ENCODE results near the gene PSAPL1.

The PSAPL1 gene

GRCh38 chr4:7390906-7391636 lies 43.7 kb downstream of the PSAPL1 start:
- TF ChIP-seq FOXP2 (optimal IDR thresholded peaks at IDR 0.05; ENCODE audit: control extremely low read depth, extremely low read length, insufficient read depth), result no peak
- TF ChIP-seq EZH2 (IDR thresholded peaks at IDR 0.05), result no peak
- Histone ChIP-seq H3K4me3 (no peak overlapping the region), H3K27ac (no peak overlapping the region), H3K36me3 (ENCODE audit: insufficient read depth, low read length) (no peaks in the 10 kb centered on the region), H3K9ac (ENCODE audit: insufficient read length) (no peak overlapping the region), H3K9me3 (ENCODE audit: low read depth, low read length) (no peaks in the 10 kb centered on the region)
- no peak for DNase-seq (ENCODE audit: low read depth, low spot score)

- Histone ChIP-seq H3K9ac (ENCODE audit: insufficient read length) (no peak overlapping the region), H3K36me3 (ENCODE audit: insufficient read depth, low read length) (no peaks in the 10 kb centered on the region), H3K4me3 (no peak overlapping the region), H3K27ac (no peak overlapping the region), H3K9me3 (ENCODE audit: low read depth, low read length) (no peaks in the 10 kb centered on the region)
- TF ChIP-seq POLR2AphosphoS5 (IDR thresholded peaks at IDR 0.05; ENCODE audit: borderline replicate concordance, low read depth, low read length) (no peak), FOXP2 (optimal IDR thresholded peaks at IDR 0.05; ENCODE audit: control extremely low read depth, extremely low read length, insufficient read depth) (no peak), EZH2 (IDR thresholded peaks at IDR 0.05) (no peak)
- no peak for DNase-seq (ENCODE audit: low read depth, low spot score)
Observed at GRCh38 chr4:7390336-7390735, 44.4 kb downstream of the PSAPL1 start.

DNA sequence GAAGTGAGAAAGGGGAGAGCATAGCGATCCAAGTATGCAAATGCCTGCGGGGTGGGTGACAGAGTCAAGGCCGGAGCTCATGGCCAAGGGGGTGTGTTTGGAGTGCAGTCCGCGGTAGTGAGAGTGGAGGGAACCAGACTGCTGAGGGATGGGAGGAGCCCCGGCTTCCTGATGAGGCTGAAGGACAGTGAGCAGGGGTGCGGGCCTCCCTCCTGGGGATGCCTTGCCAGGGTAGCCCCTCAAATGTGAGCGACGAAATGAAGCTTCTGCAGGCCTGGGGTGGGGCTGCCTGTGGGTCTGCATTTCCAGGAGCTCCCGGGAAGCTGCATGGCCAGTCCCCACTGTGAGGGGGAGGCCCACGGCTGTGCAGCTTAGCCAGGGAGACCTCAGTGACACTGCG lies 45.0 kb downstream of the PSAPL1 start:
- no peaks in the 10 kb centered on the region for H3K9me3 ChIP-seq (ENCODE audit: low read depth, low read length)
- H3K9ac ChIP-seq (ENCODE audit: insufficient read length), result no peak overlapping the region
- TF ChIP-seq EZH2 (IDR thresholded peaks at IDR 0.05), result no peak
- TF ChIP-seq FOXP2 (optimal IDR thresholded peaks at IDR 0.05; ENCODE audit: control extremely low read depth, extremely low read length, insufficient read depth), result no peak
- TF ChIP-seq POLR2AphosphoS5 (IDR thresholded peaks at IDR 0.05; ENCODE audit: borderline replicate concordance, low read depth, low read length), result no peak
- no peak for DNase-seq (ENCODE audit: low read depth, low spot score)
- H3K27ac ChIP-seq, result no peak overlapping the region
- no peaks in the 10 kb centered on the region for H3K36me3 ChIP-seq (ENCODE audit: insufficient read depth, low read length)
- H3K4me3 ChIP-seq, result no peak overlapping the region

GRCh38 chr4:7389101-7389701 lies 45.5 kb downstream of the PSAPL1 start:
- H3K27ac ChIP-seq, result no peak overlapping the region
- DNase-seq (ENCODE audit: low read depth, low spot score), result no peak
- H3K9ac ChIP-seq (ENCODE audit: insufficient read length), result no peak overlapping the region
- H3K9me3 ChIP-seq (ENCODE audit: low read depth, low read length), result no peaks in the 10 kb centered on the region
- H3K4me3 ChIP-seq, result no peak overlapping the region
- H3K36me3 ChIP-seq (ENCODE audit: insufficient read depth, low read length), result no peaks in the 10 kb centered on the region
- TF ChIP-seq POLR2AphosphoS5 (IDR thresholded peaks at IDR 0.05; ENCODE audit: borderline replicate concordance, low read depth, low read length) (no peak), FOXP2 (optimal IDR thresholded peaks at IDR 0.05; ENCODE audit: control extremely low read depth, extremely low read length, insufficient read depth) (no peak), EZH2 (IDR thresholded peaks at IDR 0.05) (no peak)

DNA sequence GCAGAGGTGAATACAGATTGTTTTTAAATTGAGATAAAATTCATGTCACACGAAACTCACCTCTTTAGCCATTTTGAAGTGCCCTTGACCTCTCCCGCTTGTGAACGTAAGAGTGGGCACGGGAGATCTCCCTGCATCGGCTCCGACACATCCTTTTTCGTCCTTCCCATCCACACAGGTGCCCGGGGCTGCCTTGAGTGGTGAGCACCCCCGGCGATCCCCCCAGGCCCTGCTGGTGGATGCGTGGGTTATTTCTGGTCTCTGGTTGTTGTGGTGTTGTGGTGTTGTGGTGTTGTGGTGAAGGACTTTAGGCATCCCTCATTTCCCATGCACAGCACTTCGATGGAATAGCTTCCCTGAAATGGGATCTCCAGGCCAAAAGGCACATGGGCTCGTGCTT lies 46.1 kb downstream of the PSAPL1 start:
- no peak overlapping the region for H3K4me3 ChIP-seq
- no peak overlapping the region for H3K27ac ChIP-seq
- no peak overlapping the region for H3K9ac ChIP-seq (ENCODE audit: insufficient read length)
- no peak for TF ChIP-seq POLR2AphosphoS5 (IDR thresholded peaks at IDR 0.05; ENCODE audit: borderline replicate concordance, low read depth, low read length)
- no peak for TF ChIP-seq EZH2 (IDR thresholded peaks at IDR 0.05)
- TF ChIP-seq FOXP2 (optimal IDR thresholded peaks at IDR 0.05; ENCODE audit: control extremely low read depth, extremely low read length, insufficient read depth), result no peak
- no peaks in the 10 kb centered on the region for H3K36me3 ChIP-seq (ENCODE audit: insufficient read depth, low read length)
- no peak for DNase-seq (ENCODE audit: low read depth, low spot score)
- H3K9me3 ChIP-seq (ENCODE audit: low read depth, low read length), result no peaks in the 10 kb centered on the region

DNA sequence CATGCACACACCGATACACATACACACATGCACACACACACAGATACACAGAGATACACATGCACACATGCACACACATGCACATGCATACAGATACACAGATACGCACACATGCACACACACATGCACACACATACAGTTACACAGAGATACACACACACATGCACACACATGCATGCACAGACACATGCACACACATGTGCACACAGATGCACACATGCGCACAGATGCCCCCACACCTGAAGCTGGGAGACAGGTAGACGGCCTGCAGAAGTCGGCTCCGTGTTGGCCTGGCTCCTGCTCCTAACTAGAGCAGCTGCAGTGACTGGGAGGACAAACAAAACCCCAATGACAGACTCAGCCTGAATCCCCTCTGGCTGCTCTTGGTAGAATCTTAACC lies 46.8 kb downstream of the PSAPL1 start:
- no peak for DNase-seq (ENCODE audit: low read depth, low spot score)
- Histone ChIP-seq H3K36me3 (ENCODE audit: insufficient read depth, low read length) (no peaks in the 10 kb centered on the region), H3K9ac (ENCODE audit: insufficient read length) (no peak overlapping the region), H3K4me3 (no peak overlapping the region), H3K27ac (no peak overlapping the region), H3K9me3 (ENCODE audit: low read depth, low read length) (no peaks in the 10 kb centered on the region)
- TF ChIP-seq FOXP2 (optimal IDR thresholded peaks at IDR 0.05; ENCODE audit: control extremely low read depth, extremely low read length, insufficient read depth) (no peak), POLR2AphosphoS5 (IDR thresholded peaks at IDR 0.05; ENCODE audit: borderline replicate concordance, low read depth, low read length) (no peak), EZH2 (IDR thresholded peaks at IDR 0.05) (no peak)

DNA sequence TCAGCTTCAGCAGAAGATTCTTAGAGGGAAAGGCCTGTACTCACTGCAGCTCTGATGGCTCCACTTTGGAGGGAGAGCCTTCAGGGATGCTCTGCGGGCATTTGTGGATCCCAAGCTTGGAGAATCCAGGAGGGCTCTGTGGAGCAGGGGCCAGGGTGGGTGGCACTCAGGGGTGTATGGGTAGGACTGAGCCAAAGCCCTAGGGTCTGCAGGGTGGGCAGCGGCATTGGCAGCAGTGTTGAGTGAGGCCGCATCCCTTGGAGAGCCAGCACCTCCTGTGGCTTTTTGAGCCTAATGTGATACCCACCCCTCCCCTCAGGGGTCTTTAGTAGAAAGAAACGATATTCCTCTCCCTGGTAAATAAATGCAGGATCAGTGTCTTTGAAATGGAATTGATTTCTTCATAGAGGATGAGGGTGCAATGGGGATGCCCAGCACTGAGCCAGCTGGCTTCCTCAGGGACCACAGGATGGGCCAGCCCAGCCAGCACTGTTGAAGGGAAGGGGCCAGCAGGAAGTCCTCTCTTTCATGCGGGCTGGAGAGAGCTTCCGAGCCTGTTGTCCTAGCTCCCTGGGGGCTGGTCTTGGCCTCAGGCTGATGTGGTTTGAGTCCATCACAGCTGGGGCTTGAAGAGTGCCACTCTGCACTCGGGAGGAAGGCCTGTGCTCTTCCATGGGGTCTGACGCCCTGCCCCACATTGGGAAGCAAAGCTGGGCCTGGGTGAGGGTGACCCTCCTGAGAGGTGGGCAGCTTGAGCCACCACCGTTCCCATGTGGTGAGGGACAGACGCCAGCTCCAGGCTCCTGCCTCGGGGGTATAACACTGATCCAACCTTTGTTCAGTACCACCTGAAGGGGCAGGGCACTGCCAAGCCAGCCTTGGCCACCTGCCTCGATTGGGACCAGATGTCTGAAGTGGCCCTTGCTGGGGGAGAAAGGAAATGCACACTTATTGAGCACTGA lies 49.5 kb downstream of the PSAPL1 start:
- H3K27ac ChIP-seq, result no peak overlapping the region
- no peaks in the 10 kb centered on the region for H3K36me3 ChIP-seq (ENCODE audit: insufficient read depth, low read length)
- DNase-seq (ENCODE audit: low read depth, low spot score), result no peak

More for the DNA sequence above, 49.5 kb downstream of the PSAPL1 start:
- Histone ChIP-seq H3K9ac (ENCODE audit: insufficient read length) (no peak overlapping the region), H3K9me3 (ENCODE audit: low read depth, low read length) (no peaks in the 10 kb centered on the region), H3K4me3 (no peak overlapping the region)
- TF ChIP-seq FOXP2 (optimal IDR thresholded peaks at IDR 0.05; ENCODE audit: control extremely low read depth, extremely low read length, insufficient read depth) (no peak), POLR2AphosphoS5 (IDR thresholded peaks at IDR 0.05; ENCODE audit: borderline replicate concordance, low read depth, low read length) (no peak), EZH2 (IDR thresholded peaks at IDR 0.05) (no peak)
